Testis (tissue), 3 donors: ENCODE measurements around the gene NTMT2. TPM values are rescaled to one million over a fixed set of nuclear protein-coding genes. Genes with fewer than 3 reads are reported as not detected.

ENCODE experiments used
- DNase-seq: peaks from one replicate; pipeline ENCODE4 v3.0.0-alpha.2; 2019
- H3K27ac ChIP-seq, 2 donors: fragments of 200-600 bp; sonication (generic); one replicate each; pipeline ENCODE4 v1.5.1; 2019
- H3K27me3 ChIP-seq: fragments of 200-600 bp; sonication (generic); one replicate; pipeline ENCODE4 v1.5.1; 2019
- H3K36me3 ChIP-seq: fragments of 200-600 bp; sonication (generic); one replicate; pipeline ENCODE4 v1.5.1; 2017; ENCODE audit warnings: low read depth; ENCODE audit errors: missing control alignments
- H3K4me1 ChIP-seq: fragments of 200-600 bp; sonication (generic); one replicate; pipeline ENCODE4 v1.5.1; 2019
- H3K4me3 ChIP-seq, 2 donors: fragments of 200-600 bp; sonication (generic); one replicate each; pipeline ENCODE4 v1.5.1; 2017 to 2019
- H3K9me3 ChIP-seq: fragments of 200-600 bp; sonication (generic); one replicate; pipeline ENCODE4 v1.5.1; 2017
- CTCF ChIP-seq, 3 experiments: fragments of 450-650 bp in 2 of 3; fragments of 200-600 bp in 1 of 3; sonication (generic) in 1 of 3; IDR thresholded peaks; one replicate each; pipeline ENCODE4 v1.5.1; 2016 to 2019; ENCODE audit warnings: antibody characterized with exemption in 3 of 3, mild to moderate bottlenecking in 2 of 3, moderate library complexity in 1 of 3
- POLR2A ChIP-seq: fragments of 450-650 bp; IDR thresholded peaks from one replicate; pipeline ENCODE4 v1.6.1; 2017; ENCODE audit warnings: antibody characterized with exemption, mild to moderate bottlenecking, moderate library complexity
- WGBS, 2 donors: methylation state at CpG; one replicate each; pipeline ENCODE4 v1.1.5; 2018; 5-methylcytosine and 5-hydroxymethylcytosine counted together
- intact Hi-C: fragments of 100-400 bp; cut with DNase I; formaldehyde crosslinking; loops from one replicate; pipeline ENCODE4 v1.15.1; 2023; ENCODE audit warnings: low total_unique reads
- polyA plus RNA-seq: library from polyadenylated mRNA; stranded (reverse); fragments of 350-450 nt; fragmentation: Illumina TruSeq; extraction: RNeasy Lipid Tissue Mini Kit (QIAGEN cat#74804); gene quantifications from one replicate; pipeline ENCODE4 v1.2.3, GENCODE V29; 2014; ENCODE audit warnings: low read depth, low replicate concordance; ENCODE audit not compliant: insufficient read depth
- total RNA-seq, 2 donors: library from RNA; depleted of rRNA; stranded (reverse); fragments of >200 nt; gene quantifications; one replicate each; pipeline ENCODE4 v1.2.3, GENCODE V29; 2016

Gene NTMT2
- total and polyA plus RNA-seq, 3 donors from 2014 or later = 1.8 TPM; not detected in 2

- Histone ChIP-seq H3K36me3 (no peaks in the 10 kb centered on the region), H3K4me3 (no peak overlapping the region), H3K9me3 (no peaks in the 10 kb centered on the region), H3K27me3 (no peaks in the 10 kb centered on the region), H3K4me1 (no peaks in the 10 kb centered on the region), H3K27ac (no peak overlapping the region)
- DNase-seq = no peak
- TF ChIP-seq CTCF (IDR thresholded peaks at IDR 0.05) (no peak), POLR2A (no peak)
- 100% methylated on average over 1 of the region's 1 CpG for WGBS, 2 donors
- intact Hi-C loops = no loop called here
Measured at GRCh38 chr1:170155055-170155454, 9.3 kb downstream of the NTMT2 start.

GRCh38 chr1:170156594-170156993, 10.8 kb downstream of the NTMT2 start:
- 94 to 95% methylated on average over 2 of the region's 2 CpGs for WGBS, 2 donors
- intact Hi-C loops = no loop called here
- Histone ChIP-seq H3K4me3 (no peak overlapping the region), H3K27me3 (no peaks in the 10 kb centered on the region), H3K9me3 (no peaks in the 10 kb centered on the region), H3K27ac (no peak overlapping the region), H3K4me1 (no peaks in the 10 kb centered on the region), H3K36me3 (no peaks in the 10 kb centered on the region)
- TF ChIP-seq CTCF (IDR thresholded peaks at IDR 0.05) (no peak), POLR2A (no peak)
- no peak for DNase-seq

- Histone ChIP-seq H3K27me3 (no peaks in the 10 kb centered on the region), H3K9me3 (no peaks in the 10 kb centered on the region), H3K27ac (no peak overlapping the region), H3K4me3 (no peak overlapping the region), H3K4me1 (peaks cover 8% of the 10 kb centered on the region), H3K36me3 (no peaks in the 10 kb centered on the region)
- 92 to 94% methylated on average over 2 of the region's 2 CpGs for WGBS, 2 donors
- no peak for TF ChIP-seq CTCF (IDR thresholded peaks at IDR 0.05)
- TF ChIP-seq POLR2A = no peak
- no peak for DNase-seq
- intact Hi-C loops = no loop called here
Measured at GRCh38 chr1:170157820-170158219, 12.1 kb downstream of the NTMT2 start.

- no peak overlapping the region for H3K4me3 ChIP-seq
- peaks cover 13% of the 10 kb centered on the region for H3K4me1 ChIP-seq
- no peaks in the 10 kb centered on the region for H3K36me3 ChIP-seq
- no peak for TF ChIP-seq CTCF (IDR thresholded peaks at IDR 0.05)
- TF ChIP-seq POLR2A = no peak
- 34 to 44% methylated on average over 8 of the region's 8 CpGs for WGBS, 2 donors
- no peaks in the 10 kb centered on the region for H3K27me3 ChIP-seq
- intact Hi-C loops = no loop called here
- no peaks in the 10 kb centered on the region for H3K9me3 ChIP-seq
- peak overlapping the region; percentile 12 to 22 for H3K27ac ChIP-seq
- peak; percentile 49 for DNase-seq
Measured at GRCh38 chr1:170162459-170163246, 16.9 kb downstream of the NTMT2 start.
